Kidney epithelial cell (primary cell): ENCODE data around the gene URB1. TPM values are rescaled to one million over a fixed set of nuclear protein-coding genes. Genes with fewer than 3 reads are reported as not detected.

Experiments
- DNase-seq: peaks from one replicate; pipeline ENCODE4 v3.0.0-alpha.2; 2010; ENCODE audit warnings: low read depth
- H3K27me3 ChIP-seq: 2 replicates; pipeline ENCODE4 v1.6.0; 2011; ENCODE audit warnings: low read length; ENCODE audit not compliant: control insufficient read depth, insufficient read depth
- H3K36me3 ChIP-seq: 2 replicates; pipeline ENCODE4 v1.5.1; 2011; ENCODE audit warnings: low read length; ENCODE audit not compliant: control insufficient read depth, insufficient read depth
- H3K4me3 ChIP-seq: 2 replicates; pipeline ENCODE4 v1.5.1; 2011; ENCODE audit warnings: low read depth, mild to moderate bottlenecking, control low read depth, low read length
- total RNA-seq: library from RNA; depleted of rRNA; stranded (reverse); fragments of >200 nt; gene quantifications from 2 replicates; pipeline ENCODE4 v1.2.3, GENCODE V29; 2015
- TF ChIP-seq, protein P1 (sequence below): IDR thresholded peaks from 2 replicates; pipeline ENCODE4 v1.5.1; 2011; ENCODE audit warnings: mild to moderate bottlenecking, moderate library complexity, low read length, control low read depth, inconsistent platforms; ENCODE audit not compliant: insufficient read depth, poor library complexity, severe bottlenecking

Gene URB1
- total RNA-seq, 1 donor from 2014 or later: 17.8 TPM

DNA sequence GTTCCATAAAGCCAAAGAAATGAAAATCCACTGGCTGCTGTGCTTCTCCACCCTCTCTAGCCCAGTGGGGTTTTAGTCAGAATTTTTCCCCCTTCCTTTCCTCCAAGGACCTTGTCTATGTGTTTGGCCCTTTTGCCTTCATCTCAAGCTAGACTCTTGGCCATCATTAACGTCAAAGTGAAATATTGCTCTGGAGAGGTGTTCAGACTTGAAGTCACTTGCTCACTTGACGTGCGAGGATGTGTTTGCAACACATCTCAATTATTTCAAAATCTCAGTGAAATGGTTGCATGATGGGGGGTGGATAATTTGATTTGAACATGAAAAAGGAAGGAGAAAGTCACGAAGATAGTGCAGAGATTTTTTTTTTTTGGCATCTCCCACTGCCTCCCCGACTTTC is 33.3 kb upstream of the URB1 start:
- H3K27me3 ChIP-seq: no peaks in the 10 kb centered on the region
- TF ChIP-seq, protein P1, sequence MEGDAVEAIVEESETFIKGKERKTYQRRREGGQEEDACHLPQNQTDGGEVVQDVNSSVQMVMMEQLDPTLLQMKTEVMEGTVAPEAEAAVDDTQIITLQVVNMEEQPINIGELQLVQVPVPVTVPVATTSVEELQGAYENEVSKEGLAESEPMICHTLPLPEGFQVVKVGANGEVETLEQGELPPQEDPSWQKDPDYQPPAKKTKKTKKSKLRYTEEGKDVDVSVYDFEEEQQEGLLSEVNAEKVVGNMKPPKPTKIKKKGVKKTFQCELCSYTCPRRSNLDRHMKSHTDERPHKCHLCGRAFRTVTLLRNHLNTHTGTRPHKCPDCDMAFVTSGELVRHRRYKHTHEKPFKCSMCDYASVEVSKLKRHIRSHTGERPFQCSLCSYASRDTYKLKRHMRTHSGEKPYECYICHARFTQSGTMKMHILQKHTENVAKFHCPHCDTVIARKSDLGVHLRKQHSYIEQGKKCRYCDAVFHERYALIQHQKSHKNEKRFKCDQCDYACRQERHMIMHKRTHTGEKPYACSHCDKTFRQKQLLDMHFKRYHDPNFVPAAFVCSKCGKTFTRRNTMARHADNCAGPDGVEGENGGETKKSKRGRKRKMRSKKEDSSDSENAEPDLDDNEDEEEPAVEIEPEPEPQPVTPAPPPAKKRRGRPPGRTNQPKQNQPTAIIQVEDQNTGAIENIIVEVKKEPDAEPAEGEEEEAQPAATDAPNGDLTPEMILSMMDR: no peak
- DNase-seq: no peak
- no peaks in the 10 kb centered on the region for H3K36me3 ChIP-seq
- no peak overlapping the region for H3K4me3 ChIP-seq

DNA sequence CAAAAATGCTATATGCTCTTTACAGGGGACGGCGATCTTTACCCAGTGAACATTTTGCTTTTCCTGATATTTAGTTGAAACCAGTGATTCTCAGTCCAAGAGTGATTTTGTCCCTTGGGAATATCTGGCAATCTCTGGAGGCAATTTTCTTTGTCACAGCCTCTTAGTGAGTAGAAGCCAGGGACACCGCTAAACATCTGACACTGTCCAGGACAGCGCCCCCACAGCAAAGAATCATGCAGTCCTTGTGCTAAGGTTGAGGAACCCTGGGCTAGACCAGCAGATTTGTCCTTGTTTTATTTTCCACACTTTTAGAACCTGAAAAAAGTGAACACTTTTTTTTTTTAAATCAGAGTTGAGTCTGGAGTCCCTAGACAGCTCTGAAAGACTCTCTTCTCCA is 32.8 kb upstream of the URB1 start:
- DNase-seq: no peak
- TF ChIP-seq, protein P1: no peak
- H3K4me3 ChIP-seq: no peak overlapping the region
- H3K36me3 ChIP-seq: no peaks in the 10 kb centered on the region
- H3K27me3 ChIP-seq: no peaks in the 10 kb centered on the region

DNA sequence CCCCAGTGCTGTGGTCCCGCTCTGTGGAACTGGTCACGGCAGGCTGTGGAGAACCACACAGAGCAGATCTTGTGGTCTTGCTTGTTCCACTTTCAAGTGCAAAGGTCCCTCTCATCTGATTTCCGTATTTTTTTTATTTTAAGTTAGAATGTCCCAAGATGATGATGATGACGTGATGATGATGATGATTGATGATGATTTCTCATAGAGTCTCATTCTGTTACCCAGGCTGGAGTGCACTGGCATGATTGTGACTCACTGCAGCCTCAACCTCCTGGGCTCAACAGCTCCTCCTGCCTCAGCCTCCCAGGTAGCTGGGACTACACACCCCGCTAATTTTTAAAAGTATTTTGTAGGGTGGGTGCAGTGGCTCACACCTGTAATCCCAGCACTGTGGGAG is 31.9 kb upstream of the URB1 start:
- no peak overlapping the region for H3K4me3 ChIP-seq
- DNase-seq: no peak
- H3K36me3 ChIP-seq: no peaks in the 10 kb centered on the region
- TF ChIP-seq, protein P1: no peak
- H3K27me3 ChIP-seq: no peaks in the 10 kb centered on the region

DNA sequence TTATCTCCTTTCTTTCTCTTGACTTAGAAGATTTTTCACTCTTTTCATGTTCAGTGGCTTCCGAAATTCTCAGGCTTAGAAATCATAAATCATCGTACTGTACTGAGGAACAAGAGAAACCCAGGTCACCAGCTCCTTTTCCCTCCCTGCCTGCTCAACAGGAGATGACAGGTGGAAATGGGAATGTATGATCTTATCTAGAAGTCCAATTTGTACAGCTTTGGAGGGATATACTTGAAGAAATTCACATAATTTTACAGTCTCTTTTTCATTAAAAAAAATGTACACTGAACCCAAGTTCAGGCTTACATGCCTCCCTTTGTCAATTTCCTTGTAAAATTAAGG is 31.4 kb upstream of the URB1 start:
- no peak overlapping the region for H3K4me3 ChIP-seq
- no peak for DNase-seq

DNA sequence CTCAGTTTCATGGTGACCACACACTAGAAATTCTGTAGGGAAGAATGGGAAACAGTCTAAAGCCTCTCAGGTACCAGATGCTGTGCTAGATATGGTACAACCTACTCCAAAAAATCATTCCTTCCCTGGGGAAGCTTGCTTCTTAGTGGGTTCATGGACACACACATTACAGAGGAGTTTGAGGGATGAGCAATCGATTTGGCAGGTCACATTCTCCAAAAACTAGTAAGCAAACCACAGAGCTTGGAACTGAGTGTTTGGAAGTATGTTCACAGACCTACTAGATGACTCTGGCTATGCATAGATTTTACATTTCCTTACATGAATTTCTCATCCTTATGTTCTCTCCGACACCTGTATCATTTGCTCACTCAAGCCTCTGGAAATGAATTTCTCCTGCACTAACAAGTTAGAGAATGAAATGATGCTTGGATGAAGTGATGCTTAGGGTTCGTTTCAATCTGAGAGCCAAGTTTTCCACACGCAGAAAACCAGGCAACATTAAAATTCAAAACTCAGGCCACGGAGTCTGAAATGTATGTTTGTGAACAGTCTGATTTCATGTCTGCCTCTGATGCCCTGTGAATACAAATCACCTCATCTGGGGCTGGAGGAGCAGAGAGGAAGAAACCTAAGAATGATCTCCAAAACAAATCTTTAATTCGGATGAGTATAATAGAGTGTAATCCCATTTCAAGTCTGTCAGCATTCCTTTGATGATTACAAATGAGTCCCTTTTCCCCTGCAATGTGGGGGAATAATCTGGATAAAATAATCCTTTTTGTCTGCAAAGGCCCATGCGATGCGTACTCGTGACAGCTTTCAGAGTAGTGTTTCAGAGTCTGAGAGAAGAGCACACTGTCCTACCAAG is 30.7 kb upstream of the URB1 start:
- Histone ChIP-seq H3K27me3 (no peaks in the 10 kb centered on the region), H3K4me3 (no peak overlapping the region), H3K36me3 (no peaks in the 10 kb centered on the region)
- TF ChIP-seq, protein P1: no peak
- no peak for DNase-seq

More for the DNA sequence above, 31.4 kb upstream of the URB1 start:
- TF ChIP-seq, protein P1: no peak
- Histone ChIP-seq H3K36me3 (no peaks in the 10 kb centered on the region), H3K27me3 (no peaks in the 10 kb centered on the region)

DNA sequence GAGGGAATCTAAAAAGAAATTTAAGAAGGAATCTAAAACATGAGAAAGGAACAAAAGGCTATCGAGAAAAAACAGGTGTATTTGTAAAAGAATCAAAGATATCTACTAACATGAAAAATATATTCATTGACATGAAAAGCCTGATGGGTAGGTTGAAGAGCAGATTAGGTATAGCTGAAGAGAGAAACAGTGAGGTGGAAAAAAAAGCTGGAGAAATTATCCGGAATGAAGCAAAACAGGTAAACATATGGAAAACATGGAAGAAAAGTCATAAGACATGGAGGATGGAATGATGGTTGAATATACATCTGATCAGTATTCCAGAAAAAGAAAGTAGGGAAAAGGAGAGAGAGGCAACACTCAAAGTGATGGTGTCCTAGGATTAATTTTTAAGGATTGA is 29.3 kb upstream of the URB1 start:
- Histone ChIP-seq H3K36me3 (no peaks in the 10 kb centered on the region), H3K27me3 (no peaks in the 10 kb centered on the region), H3K4me3 (no peak overlapping the region)
- TF ChIP-seq, protein P1: no peak
- DNase-seq: no peak
